ENCODE data around the gene RNF220. TPM values are rescaled to one million over a fixed set of nuclear protein-coding genes. Genes with fewer than 3 reads are reported as not detected.

The RNF220 gene
- total and polyA plus RNA-seq, 2 of the 4 experiments (the other 2 are of a cell fraction) = 71.8 to 77.1 TPM

DNA sequence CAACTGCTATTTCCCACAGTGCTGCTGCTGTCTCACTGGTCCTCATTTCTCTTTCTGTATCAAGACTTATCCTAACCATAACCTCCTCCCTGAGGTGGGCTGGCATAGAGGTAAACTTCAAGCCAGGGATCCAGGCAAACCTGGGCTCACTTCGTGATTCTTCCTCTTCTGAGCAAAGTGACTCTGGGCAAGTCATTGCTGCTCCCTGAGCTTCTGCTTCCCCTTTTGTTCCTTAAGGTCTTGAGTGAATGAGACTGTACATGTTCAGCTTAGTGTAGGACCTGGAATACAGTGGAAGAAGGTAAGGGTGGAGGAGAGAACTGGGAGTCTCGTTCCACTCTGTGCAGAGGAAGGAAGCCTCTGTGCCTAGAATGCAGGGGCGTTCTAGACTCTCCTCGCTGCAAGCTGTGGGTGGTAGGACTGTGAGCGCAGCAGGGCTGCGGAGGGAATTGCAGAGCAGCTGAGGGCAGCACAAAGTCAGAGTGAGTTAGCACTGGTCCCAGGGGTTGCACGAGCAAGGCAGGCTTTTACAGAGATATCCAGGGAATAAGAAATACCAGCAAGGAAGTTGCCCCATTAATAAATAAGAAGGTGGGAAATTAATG is 38.6 kb upstream of the RNF220 start:
- Histone ChIP-seq H2AK9ac (replicated peaks; ENCODE audit: low read depth, low read length, poor library complexity) (no peak overlapping the region), H2BK15ac (ENCODE audit: low read depth, low read length) (no peak overlapping the region), H2AK5ac (ENCODE audit: low read depth, low read length) (no peak overlapping the region), H2BK120ac (ENCODE audit: low read depth, low read length) (no peak overlapping the region), H4K5ac (ENCODE audit: low read depth, low read length) (no peak overlapping the region), H3K56ac (ENCODE audit: extremely low read depth, insufficient read depth, low read length) (no peak overlapping the region), H3K9me1 (ENCODE audit: insufficient read depth, low read length) (no peaks in the 10 kb centered on the region), H4K20me1 (ENCODE audit: insufficient read depth, low read length) (no peaks in the 10 kb centered on the region), H2BK5ac (ENCODE audit: low read depth, low read length, poor library complexity, severe bottlenecking) (no peak overlapping the region), H3K9me3 (ENCODE audit: control insufficient read depth, insufficient read depth, low read length) (no peaks in the 10 kb centered on the region), H2AFZ (replicated peaks; ENCODE audit: low read length, poor library complexity) (no peak overlapping the region), H3K4ac (ENCODE audit: low read depth, low read length) (no peak overlapping the region), H3K27me3 (ENCODE audit: control insufficient read depth, insufficient read depth, low read length) (peaks cover 63% of the 10 kb centered on the region), H3K18ac (ENCODE audit: low read depth, low read length) (no peak overlapping the region), H3K4me2 (ENCODE audit: low read depth, low read length) (no peak overlapping the region), H3K4me1 (ENCODE audit: control insufficient read depth, insufficient read depth, low read length) (no peaks in the 10 kb centered on the region), H4K8ac (ENCODE audit: low read depth in 2 of 2, low read length in 2 of 2) (no peak overlapping the region), H3K27ac (ENCODE audit: insufficient read depth, low read length) (no peak overlapping the region), H3K4me3 (ENCODE audit: insufficient read depth, low read depth, low read length) (no peak overlapping the region), H3K79me1 (ENCODE audit: low read depth in 1 of 2, low read length in 2 of 2) (no peaks in the 10 kb centered on the region), H3K36me3 (ENCODE audit: control insufficient read depth, insufficient read depth, low read length) (no peaks in the 10 kb centered on the region), H3K14ac (replicated peaks; ENCODE audit: low read depth, low read length) (no peak overlapping the region), H3K23ac (ENCODE audit: low read depth, low read length) (no peak overlapping the region), H3K9ac (ENCODE audit: low read depth, low read length) (no peak overlapping the region), H4K91ac (ENCODE audit: insufficient read depth, low read depth, low read length) (no peak overlapping the region), H2BK20ac (ENCODE audit: low read depth, low read length) (no peak overlapping the region)
- DNase-seq = no peak
- POLR2A ChIA-PET (ENCODE audit: unreplicated experiment) = no interaction called here
- intact Hi-C loops (cut with micrococcal nuclease) (no loop called here), in situ Hi-C loops (cut with MboI; ENCODE audit: low sequenced_read_pairs) (no loop called here), dilution Hi-C loops (cut with HindIII; ENCODE audit: low sequenced_read_pairs, unreplicated experiment) (no loop called here)
- TF ChIP-seq RCOR1 (IDR thresholded peaks at IDR 0.05; ENCODE audit: insufficient replicate concordance, low read length) (no peak), MXI1 (IDR thresholded peaks at IDR 0.05; ENCODE audit: borderline replicate concordance, low read depth, low read length) (no peak), BHLHE40 (IDR thresholded peaks at IDR 0.05; ENCODE audit: low read depth, low read length) (no peak), RFX5 (IDR thresholded peaks at IDR 0.05; ENCODE audit: low read depth, low read length) (no peak), POLR2A (IDR thresholded peaks at IDR 0.05; ENCODE audit: low read depth, low read length) (no peak), SMC3 (IDR thresholded peaks at IDR 0.05; ENCODE audit: low read depth, low read length) (no peak), MAZ (IDR thresholded peaks at IDR 0.05; ENCODE audit: borderline replicate concordance, low read depth, low read length) (no peak), MAFK (IDR thresholded peaks at IDR 0.05; ENCODE audit: low read depth, low read length) (no peak), CHD1 (IDR thresholded peaks at IDR 0.05; ENCODE audit: low read depth, low read length) (no peak), RAD21 (IDR thresholded peaks at IDR 0.05; ENCODE audit: low read length) (no peak), NFE2L2 (IDR thresholded peaks at IDR 0.05; ENCODE audit: low read depth, low read length) (no peak), FOS (IDR thresholded peaks at IDR 0.05; ENCODE audit: low read depth, low read length) (no peak)
- TF ChIP-seq, protein P1, sequence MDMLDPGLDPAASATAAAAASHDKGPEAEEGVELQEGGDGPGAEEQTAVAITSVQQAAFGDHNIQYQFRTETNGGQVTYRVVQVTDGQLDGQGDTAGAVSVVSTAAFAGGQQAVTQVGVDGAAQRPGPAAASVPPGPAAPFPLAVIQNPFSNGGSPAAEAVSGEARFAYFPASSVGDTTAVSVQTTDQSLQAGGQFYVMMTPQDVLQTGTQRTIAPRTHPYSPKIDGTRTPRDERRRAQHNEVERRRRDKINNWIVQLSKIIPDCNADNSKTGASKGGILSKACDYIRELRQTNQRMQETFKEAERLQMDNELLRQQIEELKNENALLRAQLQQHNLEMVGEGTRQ (IDR thresholded peaks at IDR 0.05; ENCODE audit: low read depth, low read length) = no peak
- TF ChIP-seq, protein P2, sequence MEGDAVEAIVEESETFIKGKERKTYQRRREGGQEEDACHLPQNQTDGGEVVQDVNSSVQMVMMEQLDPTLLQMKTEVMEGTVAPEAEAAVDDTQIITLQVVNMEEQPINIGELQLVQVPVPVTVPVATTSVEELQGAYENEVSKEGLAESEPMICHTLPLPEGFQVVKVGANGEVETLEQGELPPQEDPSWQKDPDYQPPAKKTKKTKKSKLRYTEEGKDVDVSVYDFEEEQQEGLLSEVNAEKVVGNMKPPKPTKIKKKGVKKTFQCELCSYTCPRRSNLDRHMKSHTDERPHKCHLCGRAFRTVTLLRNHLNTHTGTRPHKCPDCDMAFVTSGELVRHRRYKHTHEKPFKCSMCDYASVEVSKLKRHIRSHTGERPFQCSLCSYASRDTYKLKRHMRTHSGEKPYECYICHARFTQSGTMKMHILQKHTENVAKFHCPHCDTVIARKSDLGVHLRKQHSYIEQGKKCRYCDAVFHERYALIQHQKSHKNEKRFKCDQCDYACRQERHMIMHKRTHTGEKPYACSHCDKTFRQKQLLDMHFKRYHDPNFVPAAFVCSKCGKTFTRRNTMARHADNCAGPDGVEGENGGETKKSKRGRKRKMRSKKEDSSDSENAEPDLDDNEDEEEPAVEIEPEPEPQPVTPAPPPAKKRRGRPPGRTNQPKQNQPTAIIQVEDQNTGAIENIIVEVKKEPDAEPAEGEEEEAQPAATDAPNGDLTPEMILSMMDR (conservative IDR thresholded peaks at IDR 0.05; ENCODE audit: low read depth, low read length) = no peak
- WGBS, 2 experiments (ENCODE audit: extremely low coverage in 2 of 2, insufficient read length in 1 of 2) = no CpG with 5 or more reads among the region's 7 CpGs
- no peak for ATAC-seq (ENCODE audit: low read depth)
- CTCF ChIA-PET = no interaction called here
- BruUV-seq (replicated peaks) = no TSS peak
